ENCODE results near the gene GCSAM. TPM values are rescaled to one million over a fixed set of nuclear protein-coding genes. Genes with fewer than 3 reads are reported as not detected.
A peak's percentile ranks its signal among the peaks of the same experiment; 100 is the strongest.

The GCSAM gene
- total and polyA plus RNA-seq, 8 donors = 0.20 to 2.7 (median 2.1) TPM

- DNase-seq = no peak
- no peak for ATAC-seq
- Histone ChIP-seq H3K9me3 (no peaks in the 10 kb centered on the region), H3K4me1 (no peaks in the 10 kb centered on the region), H3K27ac (no peak overlapping the region), H3K27me3 (no peaks in the 10 kb centered on the region), H3K4me3 (no peak overlapping the region), H3K36me3 (no peaks in the 10 kb centered on the region)
- TF ChIP-seq CTCF (IDR thresholded peaks at IDR 0.05) = no peak
- intact Hi-C loops (cut with DNase I) = no loop called here
These were observed 28.3 kb downstream of the GCSAM start for GRCh38 chr3:112104774-112105173.

- intact Hi-C loops (cut with DNase I) = no loop called here
- no peaks in the 10 kb centered on the region for H3K9me3 ChIP-seq
- no peaks in the 10 kb centered on the region for H3K36me3 ChIP-seq
- TF ChIP-seq CTCF (IDR thresholded peaks at IDR 0.05) = no peak
- no peak overlapping the region for H3K27ac ChIP-seq
- H3K4me1 ChIP-seq = no peaks in the 10 kb centered on the region
- ATAC-seq (no peak), DNase-seq (no peak)
- peaks cover 0 to 8% of the 10 kb centered on the region in 2 donors for H3K27me3 ChIP-seq
- H3K4me3 ChIP-seq = no peak overlapping the region
These were observed 31.1 kb downstream of the GCSAM start for GRCh38 chr3:112101916-112102315.

GRCh38 chr3:112097378-112097777 lies 35.7 kb downstream of the GCSAM start:
- Histone ChIP-seq H3K27ac (no peak overlapping the region), H3K27me3 (peaks cover 0 to 15% of the 10 kb centered on the region in 2 donors), H3K9me3 (no peaks in the 10 kb centered on the region), H3K36me3 (no peaks in the 10 kb centered on the region), H3K4me3 (no peak overlapping the region), H3K4me1 (peaks cover 0 to 9% of the 10 kb centered on the region in 2 donors)
- intact Hi-C loops (cut with DNase I) = no loop called here
- no peak for TF ChIP-seq CTCF (IDR thresholded peaks at IDR 0.05)
- peak; percentile 86 for ATAC-seq
- DNase-seq = peak in 1 of 4 donors; percentile 63

- Histone ChIP-seq H3K27ac (no peak overlapping the region), H3K4me3 (no peak overlapping the region), H3K4me1 (peaks cover 0 to 14% of the 10 kb centered on the region in 2 donors), H3K36me3 (no peaks in the 10 kb centered on the region), H3K27me3 (peaks cover 0 to 15% of the 10 kb centered on the region in 2 donors), H3K9me3 (no peaks in the 10 kb centered on the region)
- DNase-seq = no peak
- TF ChIP-seq CTCF (IDR thresholded peaks at IDR 0.05) = no peak
- ATAC-seq = no peak
- intact Hi-C loops (cut with DNase I) = no loop called here
These were observed 36.9 kb downstream of the GCSAM start for GRCh38 chr3:112096176-112096575.

GRCh38 chr3:112095731-112096130 lies 37.3 kb downstream of the GCSAM start:
- Histone ChIP-seq H3K4me3 (no peak overlapping the region), H3K9me3 (no peaks in the 10 kb centered on the region), H3K27ac (no peak overlapping the region), H3K4me1 (peaks cover under 1 to 17% of the 10 kb centered on the region in 2 donors), H3K27me3 (peaks cover 0 to 15% of the 10 kb centered on the region in 2 donors), H3K36me3 (no peaks in the 10 kb centered on the region)
- ATAC-seq (no peak), DNase-seq (no peak)
- intact Hi-C loops (cut with DNase I) = no loop called here
- TF ChIP-seq CTCF (IDR thresholded peaks at IDR 0.05) = no peak
